Trophoblast cell (in vitro differentiated cells and primary cell): Measurements from ENCODE around the gene NLK.

Source experiments
- DNase-seq, 2 donors: peaks; one replicate each; pipeline ENCODE4 v3.0.0-alpha.2; 2016
- H2AFZ ChIP-seq: 2 replicates; pipeline ENCODE4 v1.6.1; 2013; ENCODE audit warnings: low read length, moderate library complexity, mild to moderate bottlenecking; ENCODE audit not compliant: insufficient read depth, poor library complexity
- H2AK5ac ChIP-seq: 2 replicates; pipeline ENCODE4 v1.6.1; 2013; ENCODE audit warnings: mild to moderate bottlenecking, low read length
- H2BK120ac ChIP-seq: 2 replicates; pipeline ENCODE4 v1.6.1; 2013; ENCODE audit warnings: low read length, mild to moderate bottlenecking, moderate library complexity; ENCODE audit not compliant: insufficient read depth, poor library complexity
- H2BK12ac ChIP-seq: 2 replicates; pipeline ENCODE4 v1.6.1; 2013; ENCODE audit warnings: mild to moderate bottlenecking, low read length, moderate library complexity
- H2BK5ac ChIP-seq: 2 replicates; pipeline ENCODE4 v1.6.1; 2013; ENCODE audit warnings: low read length, low read depth, moderate library complexity, mild to moderate bottlenecking; ENCODE audit not compliant: poor library complexity
- H3K14ac ChIP-seq: 2 replicates; pipeline ENCODE4 v1.6.1; 2013; ENCODE audit warnings: mild to moderate bottlenecking, low read length
- H3K18ac ChIP-seq: 2 replicates; pipeline ENCODE4 v1.6.1; 2013; ENCODE audit warnings: mild to moderate bottlenecking, low read length
- H3K23ac ChIP-seq: 2 replicates; pipeline ENCODE4 v1.6.1; 2013; ENCODE audit warnings: low read length
- H3K27ac ChIP-seq: 2 replicates; pipeline ENCODE4 v1.5.1; 2013; ENCODE audit warnings: low read depth, mild to moderate bottlenecking, inconsistent platforms, low read length, moderate library complexity
- H3K27me3 ChIP-seq: 2 replicates; pipeline ENCODE4 v1.6.1; 2013; ENCODE audit warnings: inconsistent platforms, mild to moderate bottlenecking, low read length, moderate library complexity; ENCODE audit not compliant: insufficient read depth
- H3K36me3 ChIP-seq, 2 experiments: 1 replicate in 1 of 2; 2 replicates in 1 of 2; pipeline ENCODE4 v1.6.1; 2013; ENCODE audit warnings: low read length in 2 of 2, mild to moderate bottlenecking in 2 of 2, moderate library complexity in 1 of 2; ENCODE audit not compliant: insufficient read depth in 2 of 2, control insufficient read depth in 1 of 2
- H3K4ac ChIP-seq: 2 replicates; pipeline ENCODE4 v1.6.1; 2013; ENCODE audit warnings: low read depth, mild to moderate bottlenecking, low read length, moderate library complexity
- H3K4me1 ChIP-seq, 2 experiments: 1 replicate in 1 of 2; 2 replicates in 1 of 2; pipeline ENCODE4 v1.6.1; 2013; ENCODE audit warnings: low read length in 2 of 2, mild to moderate bottlenecking in 2 of 2, moderate library complexity in 1 of 2; ENCODE audit not compliant: insufficient read depth in 2 of 2, control insufficient read depth in 1 of 2
- H3K4me2 ChIP-seq: 2 replicates; pipeline ENCODE4 v1.6.1; 2013; ENCODE audit warnings: inconsistent platforms, mild to moderate bottlenecking, low read length, moderate library complexity
- H3K4me3 ChIP-seq: 2 replicates; pipeline ENCODE4 v1.5.1; 2013; ENCODE audit warnings: mild to moderate bottlenecking, low read depth, low read length, inconsistent platforms
- H3K79me1 ChIP-seq: one replicate; pipeline ENCODE4 v1.6.1; 2013; ENCODE audit warnings: low read length
- H3K79me2 ChIP-seq: 2 replicates; pipeline ENCODE4 v1.6.1; 2013; ENCODE audit warnings: low read length, mild to moderate bottlenecking; ENCODE audit not compliant: control insufficient read depth, insufficient read depth, poor library complexity
- H3K9ac ChIP-seq: 2 replicates; pipeline ENCODE4 v1.6.1; 2013; ENCODE audit warnings: mild to moderate bottlenecking, low read length
- H3K9me3 ChIP-seq: 2 replicates; pipeline ENCODE4 v1.6.1; 2013; ENCODE audit warnings: low read depth, mild to moderate bottlenecking, control low read depth, inconsistent platforms, low read length; ENCODE audit not compliant: insufficient read depth
- H4K12ac ChIP-seq: 2 replicates; pipeline ENCODE4 v1.6.1; 2013; ENCODE audit warnings: low read depth, mild to moderate bottlenecking, low read length, moderate library complexity
- H4K8ac ChIP-seq: 2 replicates; pipeline ENCODE4 v1.6.1; 2013; ENCODE audit warnings: low read depth, mild to moderate bottlenecking, low read length, moderate library complexity
- H4K91ac ChIP-seq: one replicate; pipeline ENCODE4 v1.6.1; 2013; ENCODE audit warnings: low read depth, mild to moderate bottlenecking, low read length, moderate library complexity
- WGBS: extraction: QIAGEN DNeasy Blood & Tissue Kit; methylation state at CpG from one replicate; pipeline ENCODE4 v1.1.7; 2013; ENCODE audit warnings: missing lambda C conversion rate; ENCODE audit not compliant: insufficient read length, insufficient coverage; ENCODE audit errors: extremely low coverage; 5-methylcytosine and 5-hydroxymethylcytosine counted together

NLK gene

GRCh38 chr17:28159924-28160323, 117.4 kb downstream of the NLK start:
- H3K79me2 ChIP-seq, result no peaks in the 10 kb centered on the region
- no peaks in the 10 kb centered on the region for H3K27me3 ChIP-seq
- H2BK5ac ChIP-seq, result no peak overlapping the region
- H3K14ac ChIP-seq, result no peak overlapping the region
- no peak overlapping the region for H3K27ac ChIP-seq
- no peak overlapping the region for H3K4me3 ChIP-seq
- H2AFZ ChIP-seq, result no peak overlapping the region
- no peak overlapping the region for H2AK5ac ChIP-seq
- no peaks in the 10 kb centered on the region for H3K79me1 ChIP-seq
- no peak overlapping the region for H2BK120ac ChIP-seq
- no peak overlapping the region for H4K91ac ChIP-seq
- no peak overlapping the region for H3K4me2 ChIP-seq
- H3K4ac ChIP-seq, result no peak overlapping the region
- H3K36me3 ChIP-seq, result peaks cover 1 to 2% of the 10 kb centered on the region in 2 experiments
- H2BK12ac ChIP-seq, result no peak overlapping the region
- no peak for DNase-seq
- no peak overlapping the region for H4K12ac ChIP-seq
- whole genome bisulfite sequencing, result no CpG with 5 or more reads among the region's 5 CpGs
- H3K4me1 ChIP-seq, result no peaks in the 10 kb centered on the region
- H4K8ac ChIP-seq, result no peak overlapping the region
- H3K18ac ChIP-seq, result no peak overlapping the region
- H3K9me3 ChIP-seq, result no peaks in the 10 kb centered on the region
- no peak overlapping the region for H3K9ac ChIP-seq
- H3K23ac ChIP-seq, result no peak overlapping the region

- Histone ChIP-seq H3K36me3 (peaks cover 1 to 2% of the 10 kb centered on the region in 2 experiments), H4K12ac (no peak overlapping the region), H4K91ac (no peak overlapping the region), H3K79me1 (no peaks in the 10 kb centered on the region), H3K23ac (no peak overlapping the region), H2BK12ac (no peak overlapping the region), H2AK5ac (no peak overlapping the region), H2BK120ac (no peak overlapping the region), H3K14ac (no peak overlapping the region), H3K4me2 (no peak overlapping the region), H3K18ac (no peak overlapping the region), H4K8ac (no peak overlapping the region), H3K4me1 (no peaks in the 10 kb centered on the region), H3K27ac (no peak overlapping the region), H3K27me3 (no peaks in the 10 kb centered on the region), H3K79me2 (no peaks in the 10 kb centered on the region), H3K4ac (no peak overlapping the region), H3K9ac (no peak overlapping the region), H2AFZ (no peak overlapping the region), H3K4me3 (no peak overlapping the region), H2BK5ac (no peak overlapping the region), H3K9me3 (no peaks in the 10 kb centered on the region)
- WGBS, result no CpG with 5 or more reads among the region's 2 CpGs
- DNase-seq, result no peak
These were observed 118.1 kb downstream of the NLK start for GRCh38 chr17:28160610-28161009.

GRCh38 chr17:28161311-28161710, 118.8 kb downstream of the NLK start:
- no peak overlapping the region for H3K4me3 ChIP-seq
- no CpG with 5 or more reads among the region's 4 CpGs for WGBS
- no peaks in the 10 kb centered on the region for H3K79me1 ChIP-seq
- no peak overlapping the region for H3K14ac ChIP-seq
- H3K9ac ChIP-seq, result no peak overlapping the region
- H4K8ac ChIP-seq, result no peak overlapping the region
- peaks cover 1 to 5% of the 10 kb centered on the region in 2 experiments for H3K36me3 ChIP-seq
- no peaks in the 10 kb centered on the region for H3K79me2 ChIP-seq
- H3K4me1 ChIP-seq, result no peaks in the 10 kb centered on the region
- no peak overlapping the region for H4K91ac ChIP-seq
- H4K12ac ChIP-seq, result no peak overlapping the region
- no peaks in the 10 kb centered on the region for H3K27me3 ChIP-seq
- no peak overlapping the region for H3K27ac ChIP-seq
- H2BK120ac ChIP-seq, result no peak overlapping the region
- no peak overlapping the region for H2BK12ac ChIP-seq
- H2BK5ac ChIP-seq, result no peak overlapping the region
- H2AK5ac ChIP-seq, result no peak overlapping the region
- no peaks in the 10 kb centered on the region for H3K9me3 ChIP-seq
- H3K18ac ChIP-seq, result no peak overlapping the region
- H3K23ac ChIP-seq, result no peak overlapping the region
- H3K4me2 ChIP-seq, result no peak overlapping the region
- no peak overlapping the region for H3K4ac ChIP-seq
- no peak overlapping the region for H2AFZ ChIP-seq
- no peak for DNase-seq

GRCh38 chr17:28166478-28166877, 124.0 kb downstream of the NLK start:
- no peaks in the 10 kb centered on the region for H3K79me1 ChIP-seq
- H3K9ac ChIP-seq, result no peak overlapping the region
- no peak overlapping the region for H3K4me3 ChIP-seq
- H3K4me2 ChIP-seq, result no peak overlapping the region
- no peaks in the 10 kb centered on the region for H3K9me3 ChIP-seq
- H2BK12ac ChIP-seq, result no peak overlapping the region
- DNase-seq, result no peak
- no peaks in the 10 kb centered on the region for H3K79me2 ChIP-seq
- H2BK5ac ChIP-seq, result no peak overlapping the region
- no peak overlapping the region for H4K8ac ChIP-seq
- H3K4me1 ChIP-seq, result peaks cover 0 to 2% of the 10 kb centered on the region in 2 experiments
- no peaks in the 10 kb centered on the region for H3K27me3 ChIP-seq
- no peak overlapping the region for H3K4ac ChIP-seq
- H4K91ac ChIP-seq, result no peak overlapping the region
- H3K27ac ChIP-seq, result no peak overlapping the region
- no peak overlapping the region for H2AFZ ChIP-seq
- H2AK5ac ChIP-seq, result no peak overlapping the region
- H3K23ac ChIP-seq, result no peak overlapping the region
- no peak overlapping the region for H3K14ac ChIP-seq
- no peak overlapping the region for H3K18ac ChIP-seq
- H2BK120ac ChIP-seq, result no peak overlapping the region
- peaks cover 1 to 7% of the 10 kb centered on the region in 2 experiments for H3K36me3 ChIP-seq
- H4K12ac ChIP-seq, result no peak overlapping the region
- no CpG with 5 or more reads among the region's 2 CpGs for WGBS
